Activated naive CD8-positive, alpha-beta T cell (primary cell): ENCODE data around the gene MYH7B.

Experiments used
- H3K27ac Mint-ChIP-seq: one replicate; pipeline ENCODE4 v1.8.0; 2021; ENCODE audit warnings: mixed read lengths
- H3K27me3 Mint-ChIP-seq: one replicate; pipeline ENCODE4 v1.8.0; 2021; ENCODE audit warnings: mixed read lengths
- H3K36me3 Mint-ChIP-seq: one replicate; pipeline ENCODE4 v1.8.0; 2021; ENCODE audit warnings: mixed read lengths
- H3K4me1 Mint-ChIP-seq: one replicate; pipeline ENCODE4 v1.8.0; 2021; ENCODE audit warnings: low read depth, mixed read lengths
- H3K4me3 Mint-ChIP-seq: one replicate; pipeline ENCODE4 v1.8.0; 2021; ENCODE audit warnings: mild to moderate bottlenecking, mixed read lengths
- H3K9me3 Mint-ChIP-seq: one replicate; pipeline ENCODE4 v1.8.0; 2021; ENCODE audit warnings: low read depth, mixed read lengths

The MYH7B gene

GRCh38 chr20:34999782-35000181 lies 44.1 kb downstream of the MYH7B start:
- Mint-ChIP-seq H3K4me3 (no peak overlapping the region), H3K27ac (no peak overlapping the region), H3K36me3 (peaks cover 3% of the 10 kb centered on the region), H3K4me1 (no peaks in the 10 kb centered on the region), H3K9me3 (no peaks in the 10 kb centered on the region), H3K27me3 (no peaks in the 10 kb centered on the region)

- H3K9me3 Mint-ChIP-seq, result no peaks in the 10 kb centered on the region
- peaks cover 3% of the 10 kb centered on the region for H3K36me3 Mint-ChIP-seq
- no peak overlapping the region for H3K27ac Mint-ChIP-seq
- H3K4me1 Mint-ChIP-seq, result no peaks in the 10 kb centered on the region
- no peak overlapping the region for H3K4me3 Mint-ChIP-seq
- no peaks in the 10 kb centered on the region for H3K27me3 Mint-ChIP-seq
These were observed 44.7 kb downstream of the MYH7B start for GRCh38 chr20:35000311-35000921.

- H3K9me3 Mint-ChIP-seq, result no peaks in the 10 kb centered on the region
- peaks cover 3% of the 10 kb centered on the region for H3K36me3 Mint-ChIP-seq
- no peak overlapping the region for H3K27ac Mint-ChIP-seq
- no peaks in the 10 kb centered on the region for H3K4me1 Mint-ChIP-seq
- H3K4me3 Mint-ChIP-seq, result no peak overlapping the region
- H3K27me3 Mint-ChIP-seq, result no peaks in the 10 kb centered on the region
These were observed 45.4 kb downstream of the MYH7B start for GRCh38 chr20:35000922-35001595.

GRCh38 chr20:35001596-35002362 lies 46.1 kb downstream of the MYH7B start:
- H3K27ac Mint-ChIP-seq, result peak overlapping the region; percentile 34
- no peaks in the 10 kb centered on the region for H3K4me1 Mint-ChIP-seq
- peaks cover 3% of the 10 kb centered on the region for H3K36me3 Mint-ChIP-seq
- no peaks in the 10 kb centered on the region for H3K9me3 Mint-ChIP-seq
- H3K27me3 Mint-ChIP-seq, result no peaks in the 10 kb centered on the region
- H3K4me3 Mint-ChIP-seq, result no peak overlapping the region

GRCh38 chr20:35002426-35003210 lies 47.0 kb downstream of the MYH7B start:
- H3K4me1 Mint-ChIP-seq, result no peaks in the 10 kb centered on the region
- H3K4me3 Mint-ChIP-seq, result no peak overlapping the region
- no peaks in the 10 kb centered on the region for H3K27me3 Mint-ChIP-seq
- H3K9me3 Mint-ChIP-seq, result no peaks in the 10 kb centered on the region
- peak overlapping the region; percentile 34 for H3K27ac Mint-ChIP-seq
- peaks cover 3% of the 10 kb centered on the region for H3K36me3 Mint-ChIP-seq

- Mint-ChIP-seq H3K9me3 (no peaks in the 10 kb centered on the region), H3K27ac (no peak overlapping the region), H3K27me3 (no peaks in the 10 kb centered on the region), H3K4me3 (no peak overlapping the region), H3K36me3 (no peaks in the 10 kb centered on the region), H3K4me1 (no peaks in the 10 kb centered on the region)
These were observed 47.8 kb downstream of the MYH7B start for GRCh38 chr20:35003211-35004031.

GRCh38 chr20:35004051-35004725 lies 48.5 kb downstream of the MYH7B start:
- Mint-ChIP-seq H3K27ac (no peak overlapping the region), H3K27me3 (no peaks in the 10 kb centered on the region), H3K4me3 (no peak overlapping the region), H3K36me3 (no peaks in the 10 kb centered on the region), H3K4me1 (no peaks in the 10 kb centered on the region), H3K9me3 (no peaks in the 10 kb centered on the region)

GRCh38 chr20:35004749-35005462 lies 49.2 kb downstream of the MYH7B start:
- Mint-ChIP-seq H3K27me3 (no peaks in the 10 kb centered on the region), H3K4me3 (no peak overlapping the region), H3K27ac (no peak overlapping the region), H3K36me3 (no peaks in the 10 kb centered on the region), H3K4me1 (no peaks in the 10 kb centered on the region), H3K9me3 (no peaks in the 10 kb centered on the region)
